ENCODE measurements around the gene VPS8. TPM values are rescaled to one million over a fixed set of nuclear protein-coding genes. Genes with fewer than 3 reads are reported as not detected.
"Not testable (repeated sequence)": the region's sequence is repeated elsewhere in the genome, so short reads cannot be mapped to it uniquely, and the experiment has no call there.

The VPS8 gene
- total RNA-seq, 2 donors from 2014 or later = 40.1 to 78.0 TPM

DNA sequence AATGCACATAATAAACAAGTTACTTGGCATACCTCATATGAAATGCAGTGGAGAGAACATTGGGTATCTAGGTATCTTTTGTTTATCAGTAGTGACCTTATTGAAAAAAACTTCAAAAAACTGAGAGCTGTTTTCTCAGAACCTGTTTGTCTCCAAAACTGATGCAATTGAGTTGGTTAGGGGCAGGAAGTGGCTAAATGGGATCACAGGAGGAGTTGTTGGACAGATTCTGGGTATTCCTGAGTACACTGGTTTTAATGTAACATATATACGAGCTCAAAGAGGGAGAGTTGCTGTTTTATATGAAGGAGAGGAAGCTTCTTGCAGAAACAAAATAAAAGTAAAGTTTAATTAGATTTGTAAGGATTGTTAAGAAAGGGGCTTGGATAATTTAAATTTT, 181.4 kb downstream of the VPS8 start:
- peaks cover 15% of the 10 kb centered on the region for H3K36me3 ChIP-seq

GRCh38 chr3:185003876-185004275, 191.9 kb downstream of the VPS8 start:
- ATAC-seq (ENCODE audit: insufficient number of reproducible peaks, low FRiP score, low read depth); H3K27ac ChIP-seq; H3K9me3 ChIP-seq; H3K4me3 ChIP-seq; DNase-seq (ENCODE audit: low spot score); H3K27me3 ChIP-seq (replicated peaks; ENCODE audit: insufficient read depth); H3K4me1 ChIP-seq (ENCODE audit: control insufficient read depth in 1 of 2, low read depth in 2 of 2): not testable (repeated sequence)
- H3K36me3 ChIP-seq = peaks cover 16% of the 10 kb centered on the region

More for the DNA sequence above, 181.4 kb downstream of the VPS8 start:
- ATAC-seq (ENCODE audit: insufficient number of reproducible peaks, low FRiP score, low read depth) (no peak), DNase-seq (ENCODE audit: low spot score) (no peak)
- Histone ChIP-seq H3K9me3 (no peaks in the 10 kb centered on the region), H3K4me1 (ENCODE audit: control insufficient read depth in 1 of 2, low read depth in 2 of 2) (no peaks in the 10 kb centered on the region), H3K27ac (no peak overlapping the region), H3K27me3 (replicated peaks; ENCODE audit: insufficient read depth) (no peaks in the 10 kb centered on the region), H3K4me3 (no peak overlapping the region)
- TF ChIP-seq, protein P1, sequence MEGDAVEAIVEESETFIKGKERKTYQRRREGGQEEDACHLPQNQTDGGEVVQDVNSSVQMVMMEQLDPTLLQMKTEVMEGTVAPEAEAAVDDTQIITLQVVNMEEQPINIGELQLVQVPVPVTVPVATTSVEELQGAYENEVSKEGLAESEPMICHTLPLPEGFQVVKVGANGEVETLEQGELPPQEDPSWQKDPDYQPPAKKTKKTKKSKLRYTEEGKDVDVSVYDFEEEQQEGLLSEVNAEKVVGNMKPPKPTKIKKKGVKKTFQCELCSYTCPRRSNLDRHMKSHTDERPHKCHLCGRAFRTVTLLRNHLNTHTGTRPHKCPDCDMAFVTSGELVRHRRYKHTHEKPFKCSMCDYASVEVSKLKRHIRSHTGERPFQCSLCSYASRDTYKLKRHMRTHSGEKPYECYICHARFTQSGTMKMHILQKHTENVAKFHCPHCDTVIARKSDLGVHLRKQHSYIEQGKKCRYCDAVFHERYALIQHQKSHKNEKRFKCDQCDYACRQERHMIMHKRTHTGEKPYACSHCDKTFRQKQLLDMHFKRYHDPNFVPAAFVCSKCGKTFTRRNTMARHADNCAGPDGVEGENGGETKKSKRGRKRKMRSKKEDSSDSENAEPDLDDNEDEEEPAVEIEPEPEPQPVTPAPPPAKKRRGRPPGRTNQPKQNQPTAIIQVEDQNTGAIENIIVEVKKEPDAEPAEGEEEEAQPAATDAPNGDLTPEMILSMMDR (IDR thresholded peaks at IDR 0.05) = no peak

- TF ChIP-seq, protein P1 (IDR thresholded peaks at IDR 0.05) = no peak
- H3K27me3 ChIP-seq (replicated peaks; ENCODE audit: insufficient read depth) = no peaks in the 10 kb centered on the region
- no peaks in the 10 kb centered on the region for H3K4me1 ChIP-seq (ENCODE audit: control insufficient read depth in 1 of 2, low read depth in 2 of 2)
- H3K4me3 ChIP-seq = no peak overlapping the region
- H3K9me3 ChIP-seq = peaks cover 3% of the 10 kb centered on the region
- no peak overlapping the region for H3K27ac ChIP-seq
- no peak for ATAC-seq (ENCODE audit: insufficient number of reproducible peaks, low FRiP score, low read depth)
- DNase-seq (ENCODE audit: low spot score) = no peak
- no peaks in the 10 kb centered on the region for H3K36me3 ChIP-seq
Observed at GRCh38 chr3:185009650-185010049, 197.7 kb downstream of the VPS8 start.

GRCh38 chr3:185017584-185017983, 205.6 kb downstream of the VPS8 start:
- H3K27ac ChIP-seq; H3K36me3 ChIP-seq; ATAC-seq (ENCODE audit: insufficient number of reproducible peaks, low FRiP score, low read depth): not testable (repeated sequence)

DNA sequence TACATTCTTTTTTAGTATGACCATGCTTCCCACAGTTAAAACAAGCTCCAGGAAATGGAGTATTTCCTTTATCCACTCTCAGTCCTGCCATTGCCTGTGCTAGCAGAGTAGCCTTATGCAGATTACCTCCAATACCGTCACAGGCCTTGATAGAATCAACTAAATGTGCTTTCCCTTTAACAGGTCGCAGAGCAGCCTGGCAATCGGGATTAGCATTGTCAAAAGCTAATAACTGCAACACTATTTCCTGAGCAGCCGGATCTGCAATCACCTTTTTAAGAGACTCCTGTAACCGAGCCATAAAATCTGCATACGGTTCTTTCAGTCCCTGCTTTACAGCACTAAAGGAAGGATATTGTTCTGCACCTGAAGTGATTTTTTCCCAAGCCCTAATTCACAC, 206.0 kb downstream of the VPS8 start:
- peak overlapping the region; percentile 58 for H3K4me3 ChIP-seq
- DNase-seq (ENCODE audit: low spot score); H3K4me1 ChIP-seq (ENCODE audit: control insufficient read depth in 1 of 2, low read depth in 2 of 2); H3K27me3 ChIP-seq (replicated peaks; ENCODE audit: insufficient read depth); H3K9me3 ChIP-seq; ATAC-seq (ENCODE audit: insufficient number of reproducible peaks, low FRiP score, low read depth); H3K27ac ChIP-seq; H3K36me3 ChIP-seq: not testable (repeated sequence)

More at GRCh38 chr3:185017584-185017983, 205.6 kb downstream of the VPS8 start:
- not testable (repeated sequence) for H3K9me3 ChIP-seq; DNase-seq (ENCODE audit: low spot score); H3K27me3 ChIP-seq (replicated peaks; ENCODE audit: insufficient read depth); H3K4me1 ChIP-seq (ENCODE audit: control insufficient read depth in 1 of 2, low read depth in 2 of 2)
- H3K4me3 ChIP-seq = peak overlapping the region; percentile 58

- DNase-seq (ENCODE audit: low spot score) (no peak), ATAC-seq (ENCODE audit: insufficient number of reproducible peaks, low FRiP score, low read depth) (no peak)
- no peak overlapping the region for H3K27ac ChIP-seq
- H3K9me3 ChIP-seq = no peaks in the 10 kb centered on the region
- no peaks in the 10 kb centered on the region for H3K27me3 ChIP-seq (replicated peaks; ENCODE audit: insufficient read depth)
- TF ChIP-seq, protein P1 (IDR thresholded peaks at IDR 0.05) = no peak
- peaks cover 0 to 4% of the 10 kb centered on the region in 2 donors for H3K4me1 ChIP-seq (ENCODE audit: control insufficient read depth in 1 of 2, low read depth in 2 of 2)
- no peaks in the 10 kb centered on the region for H3K36me3 ChIP-seq
- H3K4me3 ChIP-seq = no peak overlapping the region
Observed at GRCh38 chr3:185021256-185021655, 209.3 kb downstream of the VPS8 start.

GRCh38 chr3:185024406-185024805, 212.4 kb downstream of the VPS8 start:
- no peaks in the 10 kb centered on the region for H3K4me1 ChIP-seq (ENCODE audit: control insufficient read depth in 1 of 2, low read depth in 2 of 2)
- DNase-seq (ENCODE audit: low spot score) (no peak), ATAC-seq (ENCODE audit: insufficient number of reproducible peaks, low FRiP score, low read depth) (no peak)
- H3K9me3 ChIP-seq = no peaks in the 10 kb centered on the region
- no peak overlapping the region for H3K27ac ChIP-seq
- TF ChIP-seq, protein P1 (IDR thresholded peaks at IDR 0.05) = no peak
- no peak overlapping the region for H3K4me3 ChIP-seq
- H3K36me3 ChIP-seq = no peaks in the 10 kb centered on the region
- no peaks in the 10 kb centered on the region for H3K27me3 ChIP-seq (replicated peaks; ENCODE audit: insufficient read depth)

All from thoracic aorta (tissue), 2 donors.